Astrocyte of the cerebellum (primary cell): Measurements from ENCODE around the gene SEPTIN12.

Experiments used
- DNase-seq: peaks from one replicate; pipeline ENCODE4 v3.0.0-alpha.2; 2011; ENCODE audit warnings: low read depth
- H3K4me3 ChIP-seq: 2 replicates; pipeline ENCODE4 v1.5.1; 2011; ENCODE audit warnings: mild to moderate bottlenecking, low read depth, low read length, moderate library complexity
- CTCF ChIP-seq: IDR thresholded peaks from 2 replicates; pipeline ENCODE4 v1.5.1; 2012; ENCODE audit warnings: low read length, low read depth, moderate library complexity, mild to moderate bottlenecking; ENCODE audit errors: missing control alignments
- in situ Hi-C: cut with HindIII; loops from 2 replicates; pipeline ENCODE4 v1.10.0; 2017; ENCODE audit warnings: low sequenced_read_pairs

Gene SEPTIN12

GRCh38 chr16:4728676-4729075 is 59.5 kb downstream of the SEPTIN12 start:
- in situ Hi-C loops: no loop called here
- no peak for DNase-seq
- TF ChIP-seq CTCF: no peak
- H3K4me3 ChIP-seq: no peak overlapping the region
